ENCODE results near the gene OSCP1. TPM values are rescaled to one million over a fixed set of nuclear protein-coding genes. Genes with fewer than 3 reads are reported as not detected.
A peak's percentile ranks its signal among the peaks of the same experiment; 100 is the strongest.

The OSCP1 gene
- total and polyA plus RNA-seq, 2 experiments from 2014 or later, result 2.2 to 2.6 TPM

DNA sequence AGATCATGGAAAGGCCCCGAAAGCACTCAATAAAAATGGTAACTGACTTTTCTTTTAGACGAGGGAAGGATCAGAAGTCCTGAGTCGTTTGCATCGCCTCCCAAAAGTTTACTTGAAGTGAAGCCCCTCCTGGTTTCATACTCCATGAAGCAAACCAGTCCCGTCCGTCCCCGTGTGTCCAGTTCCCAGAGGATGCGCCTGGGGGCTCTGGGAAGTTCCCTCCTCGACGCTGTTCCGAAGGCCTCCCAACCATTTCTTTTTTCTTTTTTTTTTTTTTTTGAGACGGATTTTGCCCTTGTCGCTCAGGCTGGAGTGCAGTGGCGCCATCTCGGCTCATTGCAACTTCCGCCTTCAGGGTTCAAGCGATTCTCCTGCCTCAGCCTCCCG is 661 bp upstream of the OSCP1 start:
- Histone ChIP-seq H3K4me1 (ENCODE audit: insufficient read depth) (no peaks in the 10 kb centered on the region; the same call in 1 of the 2 replicates), H3K4me2 (peak overlapping the region; percentile 85), H4K20me1 (replicated peaks; ENCODE audit: insufficient read depth) (no peaks in the 10 kb centered on the region; the same call in 1 of the 2 replicates), H3K27me3 (ENCODE audit: insufficient read depth) (no peaks in the 10 kb centered on the region), H3K9me2 (ENCODE audit: insufficient read depth) (no peaks in the 10 kb centered on the region), H3K27ac (ENCODE audit: low read depth) (peak overlapping the region; percentile 80), H3K4me3 (peak overlapping the region; percentile 58), H3K36me3 (ENCODE audit: insufficient read depth) (peaks cover 9% of the 10 kb centered on the region; the same call in 1 of the 2 replicates), H2AFZ (peak overlapping the region; percentile 93), H3F3A (replicated peaks; ENCODE audit: low read depth) (no peaks in the 10 kb centered on the region), H3K79me2 (replicated peaks; ENCODE audit: insufficient read depth) (no peaks in the 10 kb centered on the region)
- DNase-seq (ENCODE audit: low spot score) (no peak), ATAC-seq (peak; percentile 5)
- Mint-ChIP-seq H3K9me3 (no peaks in the 10 kb centered on the region), H3K4me1 (peaks cover 17% of the 10 kb centered on the region), H3K36me3 (ENCODE audit: low read depth) (peaks cover 15% of the 10 kb centered on the region), H3K4me3 (peak overlapping the region; percentile 81), H3K27ac (peak overlapping the region; percentile 63; the same call in 1 of the 2 replicates), H3K27me3 (ENCODE audit: insufficient read depth, low read depth, poor library complexity) (peaks cover 11% of the 10 kb centered on the region)
- no peak for TF ChIP-seq NANOG (IDR thresholded peaks at IDR 0.05; ENCODE audit: borderline replicate concordance)
- TF ChIP-seq ZNF331 (CRISPR knock-in tag; IDR thresholded peaks at IDR 0.05; ENCODE audit: low read depth), result no peak
- no peak for TF ChIP-seq STAT1 (IDR thresholded peaks at IDR 0.05; ENCODE audit: unreplicated experiment)
- TF ChIP-seq, protein P1, sequence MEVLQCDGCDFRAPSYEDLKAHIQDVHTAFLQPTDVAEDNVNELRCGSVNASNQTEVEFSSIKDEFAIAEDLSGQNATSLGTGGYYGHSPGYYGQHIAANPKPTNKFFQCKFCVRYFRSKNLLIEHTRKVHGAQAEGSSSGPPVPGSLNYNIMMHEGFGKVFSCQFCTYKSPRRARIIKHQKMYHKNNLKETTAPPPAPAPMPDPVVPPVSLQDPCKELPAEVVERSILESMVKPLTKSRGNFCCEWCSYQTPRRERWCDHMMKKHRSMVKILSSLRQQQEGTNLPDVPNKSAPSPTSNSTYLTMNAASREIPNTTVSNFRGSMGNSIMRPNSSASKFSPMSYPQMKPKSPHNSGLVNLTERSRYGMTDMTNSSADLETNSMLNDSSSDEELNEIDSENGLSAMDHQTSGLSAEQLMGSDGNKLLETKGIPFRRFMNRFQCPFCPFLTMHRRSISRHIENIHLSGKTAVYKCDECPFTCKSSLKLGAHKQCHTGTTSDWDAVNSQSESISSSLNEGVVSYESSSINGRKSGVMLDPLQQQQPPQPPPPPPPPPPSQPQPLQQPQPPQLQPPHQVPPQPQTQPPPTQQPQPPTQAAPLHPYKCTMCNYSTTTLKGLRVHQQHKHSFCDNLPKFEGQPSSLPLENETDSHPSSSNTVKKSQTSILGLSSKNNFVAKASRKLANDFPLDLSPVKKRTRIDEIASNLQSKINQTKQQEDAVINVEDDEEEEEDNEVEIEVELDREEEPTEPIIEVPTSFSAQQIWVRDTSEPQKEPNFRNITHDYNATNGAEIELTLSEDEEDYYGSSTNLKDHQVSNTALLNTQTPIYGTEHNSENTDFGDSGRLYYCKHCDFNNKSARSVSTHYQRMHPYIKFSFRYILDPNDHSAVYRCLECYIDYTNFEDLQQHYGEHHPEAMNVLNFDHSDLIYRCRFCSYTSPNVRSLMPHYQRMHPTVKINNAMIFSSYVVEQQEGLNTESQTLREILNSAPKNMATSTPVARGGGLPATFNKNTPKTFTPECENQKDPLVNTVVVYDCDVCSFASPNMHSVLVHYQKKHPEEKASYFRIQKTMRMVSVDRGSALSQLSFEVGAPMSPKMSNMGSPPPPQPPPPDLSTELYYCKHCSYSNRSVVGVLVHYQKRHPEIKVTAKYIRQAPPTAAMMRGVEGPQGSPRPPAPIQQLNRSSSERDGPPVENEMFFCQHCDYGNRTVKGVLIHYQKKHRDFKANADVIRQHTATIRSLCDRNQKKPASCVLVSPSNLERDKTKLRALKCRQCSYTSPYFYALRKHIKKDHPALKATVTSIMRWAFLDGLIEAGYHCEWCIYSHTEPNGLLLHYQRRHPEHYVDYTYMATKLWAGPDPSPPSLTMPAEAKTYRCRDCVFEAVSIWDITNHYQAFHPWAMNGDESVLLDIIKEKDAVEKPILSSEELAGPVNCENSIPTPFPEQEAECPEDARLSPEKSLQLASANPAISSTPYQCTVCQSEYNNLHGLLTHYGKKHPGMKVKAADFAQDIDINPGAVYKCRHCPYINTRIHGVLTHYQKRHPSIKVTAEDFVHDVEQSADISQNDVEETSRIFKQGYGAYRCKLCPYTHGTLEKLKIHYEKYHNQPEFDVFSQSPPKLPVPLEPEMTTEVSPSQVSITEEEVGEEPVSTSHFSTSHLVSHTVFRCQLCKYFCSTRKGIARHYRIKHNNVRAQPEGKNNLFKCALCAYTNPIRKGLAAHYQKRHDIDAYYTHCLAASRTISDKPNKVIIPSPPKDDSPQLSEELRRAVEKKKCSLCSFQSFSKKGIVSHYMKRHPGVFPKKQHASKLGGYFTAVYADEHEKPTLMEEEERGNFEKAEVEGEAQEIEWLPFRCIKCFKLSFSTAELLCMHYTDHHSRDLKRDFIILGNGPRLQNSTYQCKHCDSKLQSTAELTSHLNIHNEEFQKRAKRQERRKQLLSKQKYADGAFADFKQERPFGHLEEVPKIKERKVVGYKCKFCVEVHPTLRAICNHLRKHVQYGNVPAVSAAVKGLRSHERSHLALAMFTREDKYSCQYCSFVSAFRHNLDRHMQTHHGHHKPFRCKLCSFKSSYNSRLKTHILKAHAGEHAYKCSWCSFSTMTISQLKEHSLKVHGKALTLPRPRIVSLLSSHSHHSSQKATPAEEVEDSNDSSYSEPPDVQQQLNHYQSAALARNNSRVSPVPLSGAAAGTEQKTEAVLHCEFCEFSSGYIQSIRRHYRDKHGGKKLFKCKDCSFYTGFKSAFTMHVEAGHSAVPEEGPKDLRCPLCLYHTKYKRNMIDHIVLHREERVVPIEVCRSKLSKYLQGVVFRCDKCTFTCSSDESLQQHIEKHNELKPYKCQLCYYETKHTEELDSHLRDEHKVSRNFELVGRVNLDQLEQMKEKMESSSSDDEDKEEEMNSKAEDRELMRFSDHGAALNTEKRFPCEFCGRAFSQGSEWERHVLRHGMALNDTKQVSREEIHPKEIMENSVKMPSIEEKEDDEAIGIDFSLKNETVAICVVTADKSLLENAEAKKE (CRISPR knock-in tag; IDR thresholded peaks at IDR 0.05), result no peak
- no peak for TF ChIP-seq POLR2AphosphoS5 (IDR thresholded peaks at IDR 0.05; ENCODE audit: low read depth)
- TF ChIP-seq, protein P2, sequence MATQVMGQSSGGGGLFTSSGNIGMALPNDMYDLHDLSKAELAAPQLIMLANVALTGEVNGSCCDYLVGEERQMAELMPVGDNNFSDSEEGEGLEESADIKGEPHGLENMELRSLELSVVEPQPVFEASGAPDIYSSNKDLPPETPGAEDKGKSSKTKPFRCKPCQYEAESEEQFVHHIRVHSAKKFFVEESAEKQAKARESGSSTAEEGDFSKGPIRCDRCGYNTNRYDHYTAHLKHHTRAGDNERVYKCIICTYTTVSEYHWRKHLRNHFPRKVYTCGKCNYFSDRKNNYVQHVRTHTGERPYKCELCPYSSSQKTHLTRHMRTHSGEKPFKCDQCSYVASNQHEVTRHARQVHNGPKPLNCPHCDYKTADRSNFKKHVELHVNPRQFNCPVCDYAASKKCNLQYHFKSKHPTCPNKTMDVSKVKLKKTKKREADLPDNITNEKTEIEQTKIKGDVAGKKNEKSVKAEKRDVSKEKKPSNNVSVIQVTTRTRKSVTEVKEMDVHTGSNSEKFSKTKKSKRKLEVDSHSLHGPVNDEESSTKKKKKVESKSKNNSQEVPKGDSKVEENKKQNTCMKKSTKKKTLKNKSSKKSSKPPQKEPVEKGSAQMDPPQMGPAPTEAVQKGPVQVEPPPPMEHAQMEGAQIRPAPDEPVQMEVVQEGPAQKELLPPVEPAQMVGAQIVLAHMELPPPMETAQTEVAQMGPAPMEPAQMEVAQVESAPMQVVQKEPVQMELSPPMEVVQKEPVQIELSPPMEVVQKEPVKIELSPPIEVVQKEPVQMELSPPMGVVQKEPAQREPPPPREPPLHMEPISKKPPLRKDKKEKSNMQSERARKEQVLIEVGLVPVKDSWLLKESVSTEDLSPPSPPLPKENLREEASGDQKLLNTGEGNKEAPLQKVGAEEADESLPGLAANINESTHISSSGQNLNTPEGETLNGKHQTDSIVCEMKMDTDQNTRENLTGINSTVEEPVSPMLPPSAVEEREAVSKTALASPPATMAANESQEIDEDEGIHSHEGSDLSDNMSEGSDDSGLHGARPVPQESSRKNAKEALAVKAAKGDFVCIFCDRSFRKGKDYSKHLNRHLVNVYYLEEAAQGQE (IDR thresholded peaks at IDR 0.05; ENCODE audit: unreplicated experiment), result no peak
- TF ChIP-seq EZH2phosphoT487 (IDR thresholded peaks at IDR 0.05; ENCODE audit: unreplicated experiment), result no peak
- TF ChIP-seq, protein P3, sequence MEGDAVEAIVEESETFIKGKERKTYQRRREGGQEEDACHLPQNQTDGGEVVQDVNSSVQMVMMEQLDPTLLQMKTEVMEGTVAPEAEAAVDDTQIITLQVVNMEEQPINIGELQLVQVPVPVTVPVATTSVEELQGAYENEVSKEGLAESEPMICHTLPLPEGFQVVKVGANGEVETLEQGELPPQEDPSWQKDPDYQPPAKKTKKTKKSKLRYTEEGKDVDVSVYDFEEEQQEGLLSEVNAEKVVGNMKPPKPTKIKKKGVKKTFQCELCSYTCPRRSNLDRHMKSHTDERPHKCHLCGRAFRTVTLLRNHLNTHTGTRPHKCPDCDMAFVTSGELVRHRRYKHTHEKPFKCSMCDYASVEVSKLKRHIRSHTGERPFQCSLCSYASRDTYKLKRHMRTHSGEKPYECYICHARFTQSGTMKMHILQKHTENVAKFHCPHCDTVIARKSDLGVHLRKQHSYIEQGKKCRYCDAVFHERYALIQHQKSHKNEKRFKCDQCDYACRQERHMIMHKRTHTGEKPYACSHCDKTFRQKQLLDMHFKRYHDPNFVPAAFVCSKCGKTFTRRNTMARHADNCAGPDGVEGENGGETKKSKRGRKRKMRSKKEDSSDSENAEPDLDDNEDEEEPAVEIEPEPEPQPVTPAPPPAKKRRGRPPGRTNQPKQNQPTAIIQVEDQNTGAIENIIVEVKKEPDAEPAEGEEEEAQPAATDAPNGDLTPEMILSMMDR (conservative IDR thresholded peaks at IDR 0.05; ENCODE audit: low read depth in 2 of 2), result no peak; a peak in 1 of 4 replicates
- TF ChIP-seq ZNF114 (CRISPR knock-in tag; IDR thresholded peaks at IDR 0.05), result no peak
- no peak for TF ChIP-seq EZH2 (IDR thresholded peaks at IDR 0.05; ENCODE audit: low read depth, unreplicated experiment)
- no peak for TF ChIP-seq JUNB (IDR thresholded peaks at IDR 0.05; ENCODE audit: unreplicated experiment)
- TF ChIP-seq CREB1 (CRISPR knock-in tag; IDR thresholded peaks at IDR 0.05; ENCODE audit: low read depth), result no peak
- TF ChIP-seq, protein P4, sequence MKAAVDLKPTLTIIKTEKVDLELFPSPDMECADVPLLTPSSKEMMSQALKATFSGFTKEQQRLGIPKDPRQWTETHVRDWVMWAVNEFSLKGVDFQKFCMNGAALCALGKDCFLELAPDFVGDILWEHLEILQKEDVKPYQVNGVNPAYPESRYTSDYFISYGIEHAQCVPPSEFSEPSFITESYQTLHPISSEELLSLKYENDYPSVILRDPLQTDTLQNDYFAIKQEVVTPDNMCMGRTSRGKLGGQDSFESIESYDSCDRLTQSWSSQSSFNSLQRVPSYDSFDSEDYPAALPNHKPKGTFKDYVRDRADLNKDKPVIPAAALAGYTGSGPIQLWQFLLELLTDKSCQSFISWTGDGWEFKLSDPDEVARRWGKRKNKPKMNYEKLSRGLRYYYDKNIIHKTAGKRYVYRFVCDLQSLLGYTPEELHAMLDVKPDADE (IDR thresholded peaks at IDR 0.05), result no peak
